ENCODE results near the gene NKAP. TPM values are rescaled to one million over a fixed set of nuclear protein-coding genes. Genes with fewer than 3 reads are reported as not detected.

Gene NKAP
- total and polyA plus RNA-seq, 9 of the 15 experiments (the other 6 are each of a cell fraction or from before 2014, with no cell fraction given): 3.1 to 8.3 (median 7.0) TPM

- peak; percentile 61 for TF ChIP-seq ZFP36 (IDR thresholded peaks at IDR 0.05; ENCODE audit: low read depth, low read length, partially characterized antibody)
- TF ChIP-seq PURB (CRISPR knock-in tag; IDR thresholded peaks at IDR 0.05; ENCODE audit: low read depth): no peak
- TF ChIP-seq RBM34 (IDR thresholded peaks at IDR 0.05; ENCODE audit: borderline replicate concordance, insufficient read depth, low read length): no peak
- no peak for TF ChIP-seq ZBTB9 (CRISPR knock-in tag; IDR thresholded peaks at IDR 0.05)
- TF ChIP-seq POLR2G (IDR thresholded peaks at IDR 0.05; ENCODE audit: low read depth, low read length): no peak
- no peak for TF ChIP-seq ZNF140 (CRISPR knock-in tag; IDR thresholded peaks at IDR 0.05)
- no peak for TF ChIP-seq ZHX1 (conservative IDR thresholded peaks at IDR 0.05; ENCODE audit: low read length)
- TF ChIP-seq HIVEP1 (CRISPR knock-in tag; IDR thresholded peaks at IDR 0.05): no peak
- TF ChIP-seq FOXJ2 (tag; IDR thresholded peaks at IDR 0.05): no peak
- no peak for TF ChIP-seq ZNF518B (CRISPR knock-in tag; IDR thresholded peaks at IDR 0.05)
- 0 out of 2 replicates have a peak, but pooled peaks have one; percentile 40 for TF ChIP-seq HDAC2 (IDR thresholded peaks at IDR 0.05)
- TF ChIP-seq ARID3A (IDR thresholded peaks at IDR 0.05; ENCODE audit: borderline replicate concordance, low read depth, low read length): no peak
- no peak for TF ChIP-seq NBN (IDR thresholded peaks at IDR 0.05; ENCODE audit: low read depth)
- no peak for TF ChIP-seq ZBTB49 (CRISPR knock-in tag; IDR thresholded peaks at IDR 0.05; ENCODE audit: borderline replicate concordance)
- TF ChIP-seq ZFX (CRISPR knock-in tag; IDR thresholded peaks at IDR 0.05): no peak
Measured at GRCh38 chrX:119941336-119941735, 2.2 kb downstream of the NKAP start (continued).
